Naive B cell (primary cell): ENCODE results near the gene RNF223. TPM values are rescaled to one million over a fixed set of nuclear protein-coding genes. Genes with fewer than 3 reads are reported as not detected.
"Not testable (repeated sequence)": the region's sequence is repeated elsewhere in the genome, so short reads cannot be mapped to it uniquely, and the experiment has no call there.

ENCODE experiments used
- ATAC-seq, 2 donors: fragments of 150-1000 bp; cut with Tn5 transposase; 2 replicates each; pipeline ENCODE4 v1.10.0; 2021; ENCODE audit warnings: low read depth in 2 of 2, mild to moderate bottlenecking in 2 of 2, moderate library complexity in 2 of 2
- DNase-seq: peaks from one replicate; pipeline ENCODE4 v3.0.0; 2022
- H3K27ac Mint-ChIP-seq, 6 donors: one replicate each; pipeline ENCODE4 v1.8.0; 2020 to 2022; ENCODE audit warnings: mild to moderate bottlenecking in 6 of 6, mixed read lengths in 6 of 6, moderate library complexity in 5 of 6, inconsistent platforms in 2 of 6
- H3K27me3 Mint-ChIP-seq, 3 donors: one replicate each; pipeline ENCODE4 v1.8.0; 2021 to 2022; ENCODE audit warnings: mixed read lengths in 3 of 3, mild to moderate bottlenecking in 1 of 3
- H3K36me3 Mint-ChIP-seq, 2 donors: one replicate each; pipeline ENCODE4 v1.8.0; 2020 to 2022; ENCODE audit warnings: mixed read lengths in 2 of 2, inconsistent platforms in 1 of 2, mild to moderate bottlenecking in 1 of 2
- H3K4me1 Mint-ChIP-seq, 3 donors: one replicate each; pipeline ENCODE4 v1.8.0; 2020 to 2022; ENCODE audit warnings: mixed read lengths in 3 of 3, inconsistent platforms in 1 of 3, mild to moderate bottlenecking in 1 of 3, moderate library complexity in 1 of 3
- H3K4me3 Mint-ChIP-seq, 8 donors: one replicate each; pipeline ENCODE4 v1.8.0; 2020 to 2022; ENCODE audit warnings: mild to moderate bottlenecking in 8 of 8, mixed read lengths in 8 of 8, moderate library complexity in 8 of 8, inconsistent platforms in 2 of 8
- H3K9me3 Mint-ChIP-seq, 7 donors: one replicate each; pipeline ENCODE4 v1.8.0; 2020 to 2022; ENCODE audit warnings: mixed read lengths in 7 of 7, mild to moderate bottlenecking in 5 of 7, inconsistent platforms in 2 of 7, moderate library complexity in 1 of 7
- polyA plus RNA-seq, 6 donors: library from polyadenylated mRNA; unstranded; fragments of 300-500 nt; fragmentation: Illumina TruSeq; gene quantifications; one replicate each; pipeline ENCODE4 v1.2.3, GENCODE V29; 2021; ENCODE audit warnings: low read depth in 6 of 6

The RNF223 gene
- polyA plus RNA-seq, 6 donors from 2014 or later: not detected

DNA sequence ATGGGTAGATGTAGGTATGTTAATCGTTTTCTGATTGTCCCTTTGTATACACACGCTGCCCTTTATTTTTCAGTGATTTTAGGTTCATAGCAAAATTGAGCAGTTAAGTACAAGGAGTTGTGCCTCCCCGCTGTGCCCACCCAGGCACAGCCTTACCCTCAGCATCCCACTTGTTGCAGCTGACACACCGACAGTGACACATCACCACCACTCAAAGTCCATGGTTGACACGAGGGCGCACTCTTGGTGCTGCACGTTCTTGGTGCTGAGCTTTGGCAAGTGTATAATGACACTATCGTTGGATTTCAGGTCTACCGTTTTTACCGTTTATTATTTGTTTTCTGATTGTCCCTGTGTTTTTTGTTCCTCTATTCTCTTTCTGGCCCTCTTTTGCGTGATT lies 26.2 kb upstream of the RNF223 start:
- ATAC-seq: no peak
- Mint-ChIP-seq H3K4me3 (no peak overlapping the region), H3K36me3 (peaks cover 0 to 20% of the 10 kb centered on the region in 2 donors), H3K4me1 (peaks cover 0 to 5% (median 3%) of the 10 kb centered on the region in 3 donors), H3K27me3 (no peaks in the 10 kb centered on the region), H3K27ac (no peak overlapping the region), H3K9me3 (peaks cover 0 to 10% (median 0%) of the 10 kb centered on the region in 7 donors)
- no peak for DNase-seq

DNA sequence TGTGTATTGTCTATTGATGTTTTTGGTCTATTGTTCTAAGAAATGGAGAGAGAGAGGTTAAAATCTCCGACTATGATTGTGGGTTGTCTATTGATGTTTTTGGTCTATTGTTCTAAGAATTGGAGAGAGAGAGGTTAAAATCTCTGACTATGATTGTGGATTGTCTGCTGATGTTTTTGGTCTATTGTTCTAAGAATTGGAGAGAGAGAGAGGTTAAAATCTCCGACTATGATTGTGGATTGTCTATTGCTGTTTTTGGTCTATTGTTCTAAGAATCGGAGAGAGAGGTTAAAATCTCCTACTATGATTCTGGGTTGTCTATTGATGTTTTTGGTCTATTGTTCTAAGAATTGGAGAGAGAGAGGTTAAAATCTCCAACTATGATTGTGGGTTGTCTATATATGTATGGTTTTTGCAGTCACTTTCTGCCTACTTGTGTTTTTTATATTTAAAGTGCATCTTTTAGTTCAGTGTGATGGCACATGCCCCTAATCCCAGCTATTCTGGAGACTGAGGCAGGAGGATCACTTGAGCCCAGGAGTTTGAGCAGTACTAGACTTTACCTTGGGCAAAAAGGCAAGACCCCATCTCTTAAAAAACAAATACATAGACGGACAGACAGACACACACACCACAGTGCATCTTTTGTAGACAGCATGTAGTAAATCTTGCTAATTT lies 25.5 kb upstream of the RNF223 start:
- H3K9me3 Mint-ChIP-seq: peaks cover 0 to 10% (median 0%) of the 10 kb centered on the region in 7 donors
- no peaks in the 10 kb centered on the region for H3K27me3 Mint-ChIP-seq
- peaks cover 0 to 20% of the 10 kb centered on the region in 2 donors for H3K36me3 Mint-ChIP-seq
- DNase-seq: no peak
- H3K4me1 Mint-ChIP-seq: peaks cover 0 to 5% (median 3%) of the 10 kb centered on the region in 3 donors
- H3K27ac Mint-ChIP-seq: no peak overlapping the region
- H3K4me3 Mint-ChIP-seq: no peak overlapping the region
- no peak for ATAC-seq

DNA sequence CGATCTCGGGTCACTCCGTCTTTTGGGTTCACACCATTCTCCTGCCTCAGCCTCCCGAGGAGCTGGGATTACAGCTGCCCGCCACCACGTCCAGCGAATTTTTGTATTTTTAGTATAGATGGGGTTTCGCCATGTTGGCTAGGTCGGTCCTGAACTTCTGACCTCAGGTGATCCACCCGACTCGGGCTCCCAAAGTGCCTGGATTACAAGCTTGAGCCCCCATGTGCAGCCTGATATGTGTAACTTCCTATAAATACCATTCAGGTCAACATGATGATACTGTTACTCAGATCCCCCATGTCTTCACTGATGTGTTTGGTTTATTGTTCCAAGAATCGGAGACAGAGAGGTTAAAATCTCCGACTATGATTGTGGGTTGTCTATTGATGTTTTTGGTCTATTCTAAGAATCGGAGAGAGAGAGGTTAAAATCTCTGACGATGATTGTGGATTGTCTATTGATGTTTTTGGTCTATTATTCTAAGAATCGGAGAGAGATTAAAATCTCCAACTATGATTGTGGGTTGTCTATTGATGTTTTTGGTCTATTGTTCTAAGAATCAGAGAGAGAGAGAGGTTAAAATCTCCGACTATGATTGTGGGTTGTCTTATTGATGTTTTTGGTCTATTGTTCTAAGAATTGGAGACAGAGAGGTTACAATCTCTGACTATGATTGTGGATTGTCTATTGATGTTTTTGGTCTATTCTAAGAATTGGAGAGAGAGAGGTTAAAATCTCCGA lies 24.7 kb upstream of the RNF223 start:
- Mint-ChIP-seq H3K4me3 (no peak overlapping the region), H3K4me1 (peaks cover 0 to 3% (median under 1%) of the 10 kb centered on the region in 3 donors), H3K27me3 (no peaks in the 10 kb centered on the region), H3K36me3 (peaks cover 0 to 20% of the 10 kb centered on the region in 2 donors), H3K9me3 (peaks cover 0 to 10% (median 0%) of the 10 kb centered on the region in 7 donors), H3K27ac (no peak overlapping the region)
- DNase-seq (no peak), ATAC-seq (no peak)

DNA sequence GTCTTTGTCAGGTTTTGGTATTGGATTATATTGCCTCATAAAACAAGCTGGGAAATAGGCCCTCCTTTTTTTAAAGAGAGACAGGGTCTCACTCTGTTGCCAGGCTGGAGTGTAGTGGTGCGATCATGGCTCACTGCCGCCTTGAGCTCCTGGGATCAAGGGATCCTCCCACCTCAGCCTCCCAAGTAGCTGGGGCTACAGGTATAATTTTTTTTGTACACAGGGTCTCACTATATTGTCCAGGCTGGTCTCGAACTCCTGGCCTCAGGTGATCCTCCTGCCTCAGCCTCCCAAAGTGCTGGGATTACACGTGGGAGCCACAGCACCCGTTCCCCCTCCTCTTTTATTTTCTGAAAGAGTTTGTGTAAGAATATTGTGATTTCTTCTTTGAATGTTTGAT lies 22.0 kb upstream of the RNF223 start:
- H3K36me3 Mint-ChIP-seq: peaks cover 0 to 20% of the 10 kb centered on the region in 2 donors
- DNase-seq, H3K9me3 Mint-ChIP-seq, H3K4me3 Mint-ChIP-seq, ATAC-seq, H3K27ac Mint-ChIP-seq, H3K27me3 Mint-ChIP-seq, H3K4me1 Mint-ChIP-seq: not testable (repeated sequence)

DNA sequence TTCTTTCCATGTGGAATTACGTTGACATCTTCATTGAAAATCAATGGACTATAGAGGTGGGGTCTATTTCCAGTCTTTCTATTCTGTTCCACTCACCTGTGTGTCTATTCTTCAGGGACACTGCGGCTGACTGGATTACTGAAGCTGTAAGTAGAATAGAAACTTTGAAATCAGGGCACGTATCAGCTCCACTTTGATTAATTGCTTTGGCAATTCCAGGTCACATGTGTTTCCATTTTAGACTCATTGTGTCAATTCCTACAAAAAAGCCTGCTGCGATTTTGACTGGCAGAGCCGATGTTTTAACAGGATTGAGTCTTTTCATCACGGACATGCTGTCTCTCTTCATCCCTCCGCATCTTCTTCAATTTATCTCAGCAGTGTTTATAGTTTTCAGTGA lies 20.9 kb upstream of the RNF223 start:
- H3K4me1 Mint-ChIP-seq: peaks cover 0 to 4% (median 3%) of the 10 kb centered on the region in 3 donors
- H3K4me3 Mint-ChIP-seq: no peak overlapping the region
- ATAC-seq (no peak), DNase-seq (no peak)
- peaks cover 0 to 8% (median 0%) of the 10 kb centered on the region in 7 donors for H3K9me3 Mint-ChIP-seq
- no peak overlapping the region for H3K27ac Mint-ChIP-seq
- no peaks in the 10 kb centered on the region for H3K27me3 Mint-ChIP-seq
- H3K36me3 Mint-ChIP-seq: peaks cover 0 to 12% of the 10 kb centered on the region in 2 donors

DNA sequence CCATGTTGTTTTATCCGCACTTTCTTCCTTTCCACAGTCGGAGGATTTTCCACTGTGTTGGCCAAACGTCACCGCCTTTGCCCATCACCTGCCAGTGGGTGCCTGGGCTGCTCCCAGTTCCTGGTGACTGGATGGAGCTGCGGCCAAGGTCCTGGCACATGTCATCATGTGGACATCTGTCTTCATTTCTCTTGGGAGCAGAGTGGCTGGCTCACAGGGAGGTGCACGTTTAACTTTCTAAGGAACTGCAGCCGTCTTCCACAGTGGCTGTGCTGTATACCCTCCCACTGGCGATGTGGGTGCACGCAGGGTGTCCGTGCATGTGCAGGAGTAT lies 19.5 kb upstream of the RNF223 start:
- no peak for ATAC-seq
- Mint-ChIP-seq H3K9me3 (no peaks in the 10 kb centered on the region), H3K4me1 (peaks cover 0 to 4% (median 3%) of the 10 kb centered on the region in 3 donors), H3K36me3 (no peaks in the 10 kb centered on the region), H3K27ac (no peak overlapping the region), H3K4me3 (no peak overlapping the region), H3K27me3 (no peaks in the 10 kb centered on the region)
- no peak for DNase-seq

DNA sequence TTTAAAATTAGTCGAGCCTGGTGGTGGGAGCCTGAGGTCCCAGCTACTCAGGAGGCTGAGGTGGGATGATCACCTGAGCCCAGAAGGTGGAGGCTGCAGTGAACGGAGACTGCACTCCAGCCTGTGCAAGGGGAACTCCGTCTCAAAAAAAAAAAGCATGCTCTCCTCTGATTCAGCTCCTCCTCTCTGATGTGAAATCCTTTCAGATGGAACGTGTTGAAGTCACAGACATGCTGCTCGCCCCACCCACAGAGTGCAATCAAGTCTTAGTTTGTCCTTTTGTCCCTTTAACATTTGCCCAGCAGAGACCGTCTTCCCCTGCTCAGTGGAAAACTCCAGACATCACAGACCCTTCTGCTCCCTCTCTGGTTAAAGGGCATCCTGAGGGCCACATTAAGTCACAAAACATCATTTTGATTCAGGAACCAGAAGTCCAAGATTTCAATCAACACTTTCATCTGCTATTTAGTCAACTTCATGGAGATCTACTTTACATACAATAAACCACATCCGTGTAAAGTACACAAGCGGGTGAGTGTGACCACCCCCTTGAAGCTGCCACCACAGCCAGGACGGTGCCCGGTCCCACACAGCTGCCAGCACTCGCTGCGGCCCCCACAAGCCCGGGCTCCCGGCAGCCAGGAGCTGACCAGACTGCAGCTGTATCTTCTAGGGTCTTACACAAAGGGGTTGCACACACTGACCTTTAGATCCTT lies 18.9 kb upstream of the RNF223 start:
- ATAC-seq: peak; percentile 35 to 81
- no peaks in the 10 kb centered on the region for H3K36me3 Mint-ChIP-seq
- peaks cover 0 to 4% (median 3%) of the 10 kb centered on the region in 3 donors for H3K4me1 Mint-ChIP-seq
- H3K9me3 Mint-ChIP-seq: no peaks in the 10 kb centered on the region
- DNase-seq: no peak
- H3K4me3 Mint-ChIP-seq: peak overlapping the region in 1 of 8 donors; percentile 12
- H3K27me3 Mint-ChIP-seq: no peaks in the 10 kb centered on the region
- peak overlapping the region in 4 of 6 donors; percentile 19 to 84 (median 61) for H3K27ac Mint-ChIP-seq

DNA sequence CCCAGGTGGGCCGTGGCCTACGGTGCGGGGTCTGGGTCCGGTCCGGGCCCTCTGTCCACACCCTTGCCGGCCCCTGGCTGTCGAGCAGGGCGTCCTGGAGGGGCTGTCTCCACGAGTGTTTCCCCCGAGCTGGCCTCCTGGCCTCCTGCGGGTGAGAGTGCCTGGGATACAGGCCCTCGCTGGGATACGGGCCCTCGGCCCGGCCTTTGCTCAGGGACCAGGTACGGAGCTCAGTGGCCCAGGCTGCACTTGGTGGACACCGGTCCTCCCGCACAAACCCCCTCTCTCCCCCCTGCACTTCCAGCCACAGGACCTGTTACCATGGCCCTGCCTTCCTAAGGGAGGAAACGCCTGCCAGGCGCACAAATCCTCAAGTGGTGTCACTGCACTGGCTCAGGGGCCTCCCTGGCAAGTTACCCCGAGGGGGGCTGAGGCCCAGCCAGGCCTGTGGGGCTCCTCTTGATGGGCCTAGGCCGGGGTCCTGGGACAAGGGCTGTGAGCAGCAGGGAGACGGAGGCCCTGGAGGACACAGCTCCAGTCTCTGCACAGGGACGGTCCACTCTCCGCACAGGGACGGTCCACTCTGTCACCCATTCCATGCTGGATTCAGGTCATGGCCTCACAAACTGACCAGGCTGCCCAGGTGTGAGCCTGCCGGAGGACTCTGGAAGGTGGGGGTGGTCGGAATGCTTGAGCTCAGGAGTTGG lies 18.2 kb upstream of the RNF223 start:
- H3K36me3 Mint-ChIP-seq: no peaks in the 10 kb centered on the region
- ATAC-seq: no peak
- H3K4me3 Mint-ChIP-seq: no peak overlapping the region
- H3K9me3 Mint-ChIP-seq: no peaks in the 10 kb centered on the region
- DNase-seq: no peak
- H3K4me1 Mint-ChIP-seq: peaks cover 0 to 4% (median 0%) of the 10 kb centered on the region in 3 donors
- H3K27ac Mint-ChIP-seq: no peak overlapping the region
- no peaks in the 10 kb centered on the region for H3K27me3 Mint-ChIP-seq

DNA sequence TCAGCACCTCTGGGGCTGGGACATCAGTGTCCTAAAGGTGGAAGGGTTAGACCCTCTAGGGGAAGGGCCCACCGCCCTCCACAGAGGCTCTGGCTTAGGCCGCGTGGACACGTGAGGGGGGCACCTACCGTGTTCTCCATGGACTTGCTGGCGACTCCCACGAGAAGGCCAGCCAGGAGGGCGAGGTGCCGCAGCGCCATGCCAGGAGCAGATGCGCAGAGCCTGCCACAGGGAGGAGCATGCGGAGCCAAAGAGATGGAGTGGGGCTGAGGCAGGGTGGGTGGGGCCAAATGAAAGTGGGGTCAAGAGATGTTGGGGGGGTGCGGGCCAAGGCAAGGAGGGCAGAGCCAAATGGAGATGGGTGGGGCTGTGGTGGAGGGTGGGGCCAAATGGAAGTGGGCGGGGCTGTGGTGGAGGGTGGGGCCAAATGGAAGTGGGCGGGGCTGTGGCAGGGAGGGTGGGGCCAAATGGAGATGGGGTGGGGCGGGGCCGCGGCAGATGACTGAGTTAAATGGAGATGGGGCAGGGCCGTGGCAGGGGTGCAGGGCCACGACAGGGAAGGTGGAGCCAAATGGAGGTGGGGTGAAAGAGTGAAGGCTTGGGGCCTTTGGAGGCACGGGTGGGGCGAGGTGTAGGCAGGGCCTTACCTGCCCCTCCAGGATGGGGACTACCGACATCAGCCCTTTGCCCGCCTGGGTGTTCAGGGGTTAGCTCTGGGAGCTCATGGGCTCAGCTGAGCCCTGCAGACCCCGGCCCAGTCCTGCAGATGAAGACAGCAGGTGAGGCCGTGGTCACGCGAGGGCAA lies 17.4 kb upstream of the RNF223 start:
- no peaks in the 10 kb centered on the region for H3K27me3 Mint-ChIP-seq
- no peak overlapping the region for H3K4me3 Mint-ChIP-seq
- H3K9me3 Mint-ChIP-seq: no peaks in the 10 kb centered on the region
- no peaks in the 10 kb centered on the region for H3K36me3 Mint-ChIP-seq
- ATAC-seq (no peak), DNase-seq (no peak)
- H3K27ac Mint-ChIP-seq: no peak overlapping the region
- peaks cover 0 to 4% (median 0%) of the 10 kb centered on the region in 3 donors for H3K4me1 Mint-ChIP-seq

DNA sequence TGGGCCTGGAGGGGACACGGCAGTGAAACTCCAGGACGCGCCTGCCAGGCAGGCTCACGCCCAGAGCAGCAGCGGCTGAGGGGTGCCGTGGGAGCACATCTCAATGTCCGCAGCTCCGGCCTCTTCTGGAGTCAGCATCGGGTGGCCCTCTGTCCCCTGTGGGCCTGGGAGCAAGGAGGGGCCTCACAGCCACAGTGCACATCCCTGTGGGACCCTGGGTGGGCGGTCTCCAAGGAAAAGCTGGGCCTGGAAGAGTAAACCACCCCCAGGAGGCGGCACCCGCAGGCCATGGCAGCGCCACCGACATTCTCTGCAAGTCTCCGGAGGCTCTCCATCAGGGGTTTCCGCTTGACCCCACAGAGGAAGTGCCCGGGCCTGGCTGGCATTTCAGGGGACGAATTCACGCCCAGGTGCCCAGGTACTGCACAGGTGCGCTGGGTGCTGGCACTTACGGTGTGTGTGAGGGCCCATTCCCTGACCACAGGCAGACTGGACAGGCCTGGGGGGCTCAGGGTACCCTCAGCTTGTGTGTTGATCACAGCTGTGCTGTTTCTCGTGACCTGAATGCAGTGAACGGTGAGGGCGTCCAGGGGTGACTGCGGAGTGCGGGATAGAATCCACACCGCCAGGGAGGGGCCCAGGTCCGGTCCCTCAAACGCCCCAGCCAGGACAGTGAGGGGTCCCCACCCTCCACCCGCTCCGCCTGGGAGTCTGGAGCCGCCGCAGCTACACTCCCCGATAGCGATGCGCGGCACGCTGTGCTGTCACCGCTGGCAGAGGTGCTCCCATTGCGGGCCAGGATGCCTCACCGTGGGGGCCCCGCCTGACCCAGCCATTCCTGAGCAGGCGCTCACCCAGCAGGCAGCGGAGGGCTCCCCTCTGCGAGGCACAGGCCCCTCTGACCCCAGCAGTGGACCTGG lies 16.6 kb upstream of the RNF223 start:
- H3K27ac Mint-ChIP-seq: no peak overlapping the region
- peaks cover 0 to 4% (median 0%) of the 10 kb centered on the region in 3 donors for H3K4me1 Mint-ChIP-seq
- no peaks in the 10 kb centered on the region for H3K9me3 Mint-ChIP-seq
- DNase-seq (no peak), ATAC-seq (no peak)
- no peaks in the 10 kb centered on the region for H3K36me3 Mint-ChIP-seq
- H3K4me3 Mint-ChIP-seq: no peak overlapping the region
- H3K27me3 Mint-ChIP-seq: no peaks in the 10 kb centered on the region

DNA sequence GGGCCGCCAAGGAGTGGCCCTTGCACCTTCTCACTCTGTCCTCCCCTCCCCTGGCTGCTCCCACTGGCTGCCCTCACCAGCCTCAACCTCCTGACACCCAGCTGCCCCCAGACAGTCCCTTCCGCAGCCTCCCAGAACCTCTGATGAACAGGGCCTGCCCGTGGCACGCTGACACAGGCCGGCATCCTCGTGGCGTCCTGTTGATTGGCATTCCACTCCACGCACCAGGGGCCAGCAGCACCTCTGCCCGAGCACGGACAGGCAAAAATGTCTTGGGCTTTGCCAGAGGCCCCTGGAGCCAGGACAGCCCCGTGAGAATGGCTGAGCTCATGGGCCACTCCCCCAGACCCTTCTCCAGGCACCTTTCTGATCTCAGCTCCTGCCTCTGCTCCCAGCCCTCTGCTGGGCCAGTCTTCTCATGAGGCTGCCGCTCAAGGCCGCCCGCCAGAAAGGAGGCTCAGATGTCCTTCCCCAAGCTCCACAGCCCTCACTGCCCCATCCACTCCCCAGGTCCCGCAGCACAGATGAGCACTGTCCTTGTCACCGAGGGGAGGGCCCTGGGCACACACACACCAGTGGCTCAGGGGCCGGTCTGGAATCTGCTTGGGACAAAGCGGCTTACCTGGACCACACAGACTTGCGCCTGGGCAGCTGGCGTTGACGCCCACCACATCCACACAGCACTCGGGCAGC lies 15.8 kb upstream of the RNF223 start:
- ATAC-seq: no peak
- peaks cover 0 to 4% (median 0%) of the 10 kb centered on the region in 3 donors for H3K4me1 Mint-ChIP-seq
- H3K36me3 Mint-ChIP-seq: no peaks in the 10 kb centered on the region
- H3K27me3 Mint-ChIP-seq: no peaks in the 10 kb centered on the region
- no peaks in the 10 kb centered on the region for H3K9me3 Mint-ChIP-seq
- no peak overlapping the region for H3K27ac Mint-ChIP-seq
- no peak overlapping the region for H3K4me3 Mint-ChIP-seq
- no peak for DNase-seq
